GM12892 (cell line): ENCODE data around the gene KLRC2.
"Not testable (repeated sequence)": the region's sequence is repeated elsewhere in the genome, so short reads cannot be mapped to it uniquely, and the experiment has no call there.

ENCODE experiments used
- POLR2AphosphoS5 ChIP-seq: IDR thresholded peaks from 2 replicates; pipeline ENCODE4 v1.6.1; 2011; ENCODE audit warnings: low read depth, low read length, control low read depth
- TAF1 ChIP-seq: IDR thresholded peaks from 2 replicates; pipeline ENCODE4 v1.6.1; 2011; ENCODE audit warnings: low read depth, mild to moderate bottlenecking, control low read depth, low read length, borderline replicate concordance

- not testable (repeated sequence) for TF ChIP-seq POLR2AphosphoS5, TAF1
Measured at GRCh38 chr12:10437601-10438000, 1.8 kb upstream of the KLRC2 start.
